Fibroblast of lung (primary cell): ENCODE results near the gene TBX15. TPM values are rescaled to one million over a fixed set of nuclear protein-coding genes. Genes with fewer than 3 reads are reported as not detected.

Experiments
- DNase-seq, 2 donors: peaks; one replicate each; pipeline versions ENCODE4 v3.0.0 to v3.0.0-alpha.2; 2010; ENCODE audit warnings: low read depth in 2 of 2
- H2AFZ ChIP-seq: 2 replicates; pipeline ENCODE4 v1.5.1; 2012; ENCODE audit warnings: low read length, control low read depth, inconsistent platforms
- H3K27ac ChIP-seq: 2 replicates; pipeline ENCODE4 v1.5.1; 2011; ENCODE audit warnings: low read length, control low read depth; ENCODE audit not compliant: insufficient read depth
- H3K27me3 ChIP-seq: 2 replicates; pipeline ENCODE4 v1.5.1; 2011; ENCODE audit warnings: mild to moderate bottlenecking, low read length; ENCODE audit not compliant: control insufficient read depth, insufficient read depth
- H3K36me3 ChIP-seq: 2 replicates; pipeline ENCODE4 v1.5.1; 2011; ENCODE audit warnings: low read length; ENCODE audit not compliant: control insufficient read depth, insufficient read depth
- H3K4me1 ChIP-seq: 2 replicates; pipeline ENCODE4 v1.5.1; 2011; ENCODE audit warnings: low read length; ENCODE audit not compliant: control insufficient read depth, insufficient read depth; ENCODE audit errors: extremely low read depth
- H3K4me2 ChIP-seq: 2 replicates; pipeline ENCODE4 v1.5.1; 2011; ENCODE audit warnings: low read length, control low read depth; ENCODE audit not compliant: insufficient read depth; ENCODE audit errors: extremely low read depth
- H3K4me3 ChIP-seq, 4 experiments: fragments of 200-600 bp in 1 of 4; sonication (generic) in 1 of 4; replicated peaks in 1 of 4; 2 replicates each; pipeline ENCODE4 v1.5.1; 2011 to 2016; ENCODE audit warnings: low read length in 4 of 4, low read depth in 3 of 4, mild to moderate bottlenecking in 3 of 4, control low read depth in 2 of 4, inconsistent platforms in 1 of 4, mixed read lengths in 1 of 4; ENCODE audit not compliant: insufficient read depth in 1 of 4; ENCODE audit errors: control extremely low read depth in 1 of 4
- H3K79me2 ChIP-seq: 2 replicates; pipeline ENCODE4 v1.5.1; 2012; ENCODE audit warnings: mild to moderate bottlenecking, low read length, inconsistent platforms; ENCODE audit not compliant: control insufficient read depth, insufficient read depth
- H3K9ac ChIP-seq: 2 replicates; pipeline ENCODE4 v1.5.1; 2011; ENCODE audit warnings: mild to moderate bottlenecking, low read length, control low read depth; ENCODE audit not compliant: insufficient read depth
- H3K9me3 ChIP-seq: 2 replicates; pipeline ENCODE4 v1.5.1; 2012; ENCODE audit warnings: low read depth, low read length; ENCODE audit not compliant: control insufficient read depth, insufficient read depth
- H4K20me1 ChIP-seq: 2 replicates; pipeline ENCODE4 v1.5.1; 2011; ENCODE audit warnings: low read length; ENCODE audit not compliant: control insufficient read depth, insufficient read depth; ENCODE audit errors: extremely low read depth
- CTCF ChIP-seq, 2 donors: IDR thresholded peaks in 1 of 2; conservative IDR thresholded peaks in 1 of 2; 1 replicate in 1 of 2; 2 replicates in 1 of 2; pipeline ENCODE4 v1.5.1; 2011 to 2012; ENCODE audit warnings: low read length in 2 of 2, control low read depth in 1 of 2, inconsistent platforms in 1 of 2, low read depth in 1 of 2, mild to moderate bottlenecking in 1 of 2
- EZH2 ChIP-seq: IDR thresholded peaks from 2 replicates; pipeline ENCODE4 v1.5.1; 2012; ENCODE audit warnings: low read length, control low read depth, mild to moderate bottlenecking; ENCODE audit errors: missing control alignments
- polyA plus RNA-seq, 2 donors: library from polyadenylated mRNA; depleted of rRNA in 1 of 2; stranded (reverse) in 1 of 2; unstranded in 1 of 2; fragments of >200 nt; gene quantifications; 2 replicates each; pipeline ENCODE4 v1.2.1, GENCODE V29; 2011 to 2012; ENCODE audit warnings: missing spikeins in 1 of 2
- total RNA-seq: library from RNA; depleted of rRNA; stranded (reverse); fragments of >200 nt; gene quantifications from 2 replicates; pipeline ENCODE4 v1.2.1, GENCODE V29; 2014

Gene TBX15
- total and polyA plus RNA-seq, 2 donors (not counting 1 experiment from before 2014, with no cell fraction given) = 0.50 to 0.99 TPM

- H4K20me1 ChIP-seq = no peaks in the 10 kb centered on the region
- no peak overlapping the region for H2AFZ ChIP-seq
- no peak for DNase-seq
- H3K36me3 ChIP-seq = no peaks in the 10 kb centered on the region
- H3K27me3 ChIP-seq = no peaks in the 10 kb centered on the region
- no peaks in the 10 kb centered on the region for H3K79me2 ChIP-seq
- H3K27ac ChIP-seq = no peak overlapping the region
- no peaks in the 10 kb centered on the region for H3K4me1 ChIP-seq
- H3K4me2 ChIP-seq = no peak overlapping the region
- no peak for TF ChIP-seq EZH2
- TF ChIP-seq CTCF (conservative IDR thresholded peaks at IDR 0.05 in 1 of 2, IDR thresholded peaks at IDR 0.05 in 1 of 2; ENCODE audit: low read depth in 1 of 2, low read length in 2 of 2) = no peak
- H3K9ac ChIP-seq = no peak overlapping the region
- no peaks in the 10 kb centered on the region for H3K9me3 ChIP-seq
- no peak overlapping the region for H3K4me3 ChIP-seq
Observed at GRCh38 chr1:118927427-118928187, 60.5 kb downstream of the TBX15 start.

- no peak overlapping the region for H2AFZ ChIP-seq
- no peaks in the 10 kb centered on the region for H3K79me2 ChIP-seq
- H3K27ac ChIP-seq = no peak overlapping the region
- H3K4me3 ChIP-seq = no peak overlapping the region
- H3K4me2 ChIP-seq = no peak overlapping the region
- no peak for TF ChIP-seq EZH2
- no peak for TF ChIP-seq CTCF (conservative IDR thresholded peaks at IDR 0.05 in 1 of 2, IDR thresholded peaks at IDR 0.05 in 1 of 2; ENCODE audit: low read depth in 1 of 2, low read length in 2 of 2)
- no peaks in the 10 kb centered on the region for H3K4me1 ChIP-seq
- no peak overlapping the region for H3K9ac ChIP-seq
- H3K36me3 ChIP-seq = no peaks in the 10 kb centered on the region
- H3K9me3 ChIP-seq = no peaks in the 10 kb centered on the region
- H4K20me1 ChIP-seq = no peaks in the 10 kb centered on the region
- no peak for DNase-seq
- H3K27me3 ChIP-seq = no peaks in the 10 kb centered on the region
Observed at GRCh38 chr1:118926261-118926660, 61.9 kb downstream of the TBX15 start.

- Histone ChIP-seq H3K9me3 (no peaks in the 10 kb centered on the region), H3K4me1 (no peaks in the 10 kb centered on the region), H3K36me3 (no peaks in the 10 kb centered on the region), H2AFZ (no peak overlapping the region), H3K4me2 (no peak overlapping the region), H3K4me3 (no peak overlapping the region), H3K27ac (no peak overlapping the region), H3K27me3 (no peaks in the 10 kb centered on the region), H3K9ac (no peak overlapping the region), H3K79me2 (no peaks in the 10 kb centered on the region), H4K20me1 (no peaks in the 10 kb centered on the region)
- DNase-seq = no peak
- TF ChIP-seq EZH2 (no peak), CTCF (conservative IDR thresholded peaks at IDR 0.05 in 1 of 2, IDR thresholded peaks at IDR 0.05 in 1 of 2; ENCODE audit: low read depth in 1 of 2, low read length in 2 of 2) (no peak)
Observed at GRCh38 chr1:118925651-118926050, 62.5 kb downstream of the TBX15 start.
